ENCODE data around the gene PKD2L1. TPM values are rescaled to one million over a fixed set of nuclear protein-coding genes. Genes with fewer than 3 reads are reported as not detected.

Gene PKD2L1
- total and polyA plus RNA-seq, 9 of the 15 experiments (the other 6 are each of a cell fraction or from before 2014, with no cell fraction given) = not detected

DNA sequence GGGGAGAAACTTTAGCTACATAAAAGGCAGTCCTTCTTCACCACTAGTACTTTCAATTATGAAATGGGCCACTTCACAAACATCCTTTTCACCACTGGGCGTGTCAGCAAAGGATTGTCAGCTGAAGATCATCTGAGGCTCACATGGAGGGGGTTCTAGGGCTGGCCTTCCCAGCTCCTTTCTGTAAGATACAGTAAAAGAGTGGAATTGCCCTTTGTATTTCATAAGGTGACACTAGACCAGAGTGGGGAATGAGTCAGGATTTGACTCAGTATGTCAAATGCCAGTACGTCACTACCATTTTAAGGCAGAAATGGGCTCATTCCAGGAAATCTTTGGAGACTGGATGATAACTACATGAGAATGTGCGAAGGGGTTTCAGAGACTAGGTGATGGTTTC is 22.3 kb downstream of the PKD2L1 start:
- in situ Hi-C loops (cut with MboI) (no loop called here), intact Hi-C loops (cut with micrococcal nuclease) (no loop called here)
- Histone ChIP-seq H4K20me1 (replicated peaks; ENCODE audit: control insufficient read depth, insufficient read depth, low read length) (no peaks in the 10 kb centered on the region), H3K4me3 (no peak overlapping the region), H3K4me2 (ENCODE audit: insufficient read depth, low read length) (no peak overlapping the region), H3K79me2 (ENCODE audit: control insufficient read depth, insufficient read depth, low read length) (no peaks in the 10 kb centered on the region), H3K27me3 (ENCODE audit: control insufficient read depth in 2 of 2, insufficient read depth in 2 of 2, low read length in 2 of 2) (peaks cover 13 to 18% of the 10 kb centered on the region in 2 experiments; a peak in 4 of 5 replicates), H3K9me3 (replicated peaks; ENCODE audit: control insufficient read depth, insufficient read depth, low read depth, low read length) (no peaks in the 10 kb centered on the region), H3K27ac (ENCODE audit: extremely low read depth, low read depth, low read length) (no peak overlapping the region), H3K9me1 (ENCODE audit: control insufficient read depth, insufficient read depth, low read length) (no peaks in the 10 kb centered on the region), H2AFZ (ENCODE audit: low read depth, low read length) (no peak overlapping the region), H3K9ac (ENCODE audit: insufficient read depth in 1 of 2, low read depth in 2 of 2, low read length in 2 of 2) (no peak overlapping the region), H3K36me3 (ENCODE audit: control insufficient read depth, insufficient read depth, low read length) (no peaks in the 10 kb centered on the region), H3K4me1 (replicated peaks in 1 of 2; ENCODE audit: control insufficient read depth in 2 of 2, insufficient read depth in 2 of 2, low read length in 2 of 2) (no peaks in the 10 kb centered on the region; a peak in 1 of 5 replicates)
- no peak for FAIRE-seq
- CTCF ChIA-PET (ENCODE audit: low intra/inter-chr PET ratio) = no interaction called here
- 6% methylated on average over 3 of the region's 3 CpGs for WGBS (ENCODE audit: insufficient coverage, low coverage, missing lambda C conversion rate)
- BruUV-seq (replicated peaks) = no TSS peak
- no peak for TF ChIP-seq ZBTB26 (CRISPR knock-in tag; IDR thresholded peaks at IDR 0.05)
- peak; percentile 39; the same call in 1 of the 2 replicates for TF ChIP-seq ATF3 (IDR thresholded peaks at IDR 0.05)
- TF ChIP-seq ATF3 (CRISPR knock-in tag; conservative IDR thresholded peaks at IDR 0.05) = no peak
- peak; percentile 59; the same call in 1 of the 2 replicates for TF ChIP-seq FOSL1 (tag; conservative IDR thresholded peaks at IDR 0.05)
- no peak for ATAC-seq
- POLR2A ChIA-PET = no interaction called here
- no peak for DNase-seq (ENCODE audit: extremely low read depth in 1 of 4, low spot score in 3 of 4)
